CD4-positive, alpha-beta T cell treated with Interleukin-4 for 4 hours (primary cell): Measurements from ENCODE around the gene BRPF1.
"Not testable (repeated sequence)": the region's sequence is repeated elsewhere in the genome, so short reads cannot be mapped to it uniquely, and the experiment has no call there.

Experiments
- DNase-seq: peaks from one replicate; pipeline ENCODE4 v3.0.0-alpha.2; 2020

Gene BRPF1

GRCh38 chr3:9769426-9770275 lies 38.1 kb downstream of the BRPF1 start, which contains the start of gene CAMK1:
Gene CAMK1 (minus strand): TSS chr3:9769947. CDS start chr3:9767749, 2,198 bp downstream.
- DNase-seq, result peak; percentile 39

GRCh38 chr3:9770276-9770812 lies 38.8 kb downstream of the BRPF1 start:
- DNase-seq, result no peak

GRCh38 chr3:9771007-9771406 lies 39.5 kb downstream of the BRPF1 start:
- not testable (repeated sequence) for DNase-seq

GRCh38 chr3:9776896-9777693 lies 45.6 kb downstream of the BRPF1 start:
- DNase-seq, result no peak

GRCh38 chr3:9777694-9778021 lies 46.1 kb downstream of the BRPF1 start:
- DNase-seq, result no peak

- DNase-seq, result no peak
These were observed 46.9 kb downstream of the BRPF1 start for GRCh38 chr3:9778143-9779074.

GRCh38 chr3:9779075-9779593 lies 47.6 kb downstream of the BRPF1 start:
- no peak for DNase-seq

- DNase-seq, result peak; percentile 29
These were observed 48.4 kb downstream of the BRPF1 start for GRCh38 chr3:9779721-9780457.

- no peak for DNase-seq
These were observed 48.9 kb downstream of the BRPF1 start for GRCh38 chr3:9780458-9780812.

- DNase-seq, result no peak
These were observed 49.4 kb downstream of the BRPF1 start for GRCh38 chr3:9780910-9781309.

GRCh38 chr3:9781551-9781950 lies 50.0 kb downstream of the BRPF1 start:
- no peak for DNase-seq

GRCh38 chr3:9781978-9782603 lies 50.6 kb downstream of the BRPF1 start:
- no peak for DNase-seq

- DNase-seq, result peak; percentile 21
These were observed 51.2 kb downstream of the BRPF1 start for GRCh38 chr3:9782770-9783169.

GRCh38 chr3:9783954-9784353 lies 52.4 kb downstream of the BRPF1 start:
- no peak for DNase-seq

GRCh38 chr3:9784965-9785364 lies 53.4 kb downstream of the BRPF1 start:
- DNase-seq, result no peak

GRCh38 chr3:9785602-9786001 lies 54.1 kb downstream of the BRPF1 start:
- no peak for DNase-seq

- DNase-seq, result no peak
These were observed 54.7 kb downstream of the BRPF1 start for GRCh38 chr3:9786209-9786739.

GRCh38 chr3:9786825-9787669 lies 55.5 kb downstream of the BRPF1 start:
- DNase-seq, result no peak

- peak; percentile 43 for DNase-seq
These were observed 56.2 kb downstream of the BRPF1 start for GRCh38 chr3:9787714-9788113.

GRCh38 chr3:9791127-9791526 lies 59.6 kb downstream of the BRPF1 start:
- no peak for DNase-seq
